ENCODE data around the gene SLC38A1.

- no peak for TF ChIP-seq POLR2A (IDR thresholded peaks at IDR 0.05)
- TF ChIP-seq CTCF (IDR thresholded peaks at IDR 0.05 in 4 of 5, conservative IDR thresholded peaks at IDR 0.05 in 1 of 5): no peak
Observed at GRCh38 chr12:46299851-46300250, 31.0 kb upstream of the SLC38A1 start.
